ENCODE measurements around the gene ATP9B. TPM values are rescaled to one million over a fixed set of nuclear protein-coding genes. Genes with fewer than 3 reads are reported as not detected.

Gene ATP9B
- total RNA-seq, 2 experiments from 2014 or later = 61.9 to 63.5 TPM

- H3K9me3 Mint-ChIP-seq = no peaks in the 10 kb centered on the region
- intact Hi-C loops (cut with DNase I, micrococcal nuclease) = no loop called here
- Histone ChIP-seq H3K36me3 (ENCODE audit: insufficient read depth, low read length) (peaks cover 53% of the 10 kb centered on the region), H3K4me1 (ENCODE audit: insufficient read depth, low read length) (no peaks in the 10 kb centered on the region), H3K27me3 (ENCODE audit: control insufficient read depth in 1 of 2, insufficient read depth in 2 of 2, low read length in 2 of 2) (no peaks in the 10 kb centered on the region), H3K27ac (ENCODE audit: low read depth in 1 of 2, low read length in 2 of 2) (no peak overlapping the region), H3K4me3 (ENCODE audit: low read length) (no peak overlapping the region), H3K9me3 (ENCODE audit: control insufficient read depth in 1 of 2, insufficient read depth in 1 of 2, low read length in 2 of 2) (peaks cover 0 to 7% of the 10 kb centered on the region in 2 experiments)
- no peaks in the 10 kb centered on the region for H3K27me3 Mint-ChIP-seq
- H3K36me3 Mint-ChIP-seq (ENCODE audit: low read depth) = peaks cover 80% of the 10 kb centered on the region
- no peaks in the 10 kb centered on the region for H3K4me1 Mint-ChIP-seq (ENCODE audit: low read depth)
- DNase-seq (no peak), ATAC-seq (ENCODE audit: poor library complexity) (no peak)
- ChIA-PET CTCF (no interaction called here), POLR2A (no interaction called here)
- TF ChIP-seq CTCF (IDR thresholded peaks at IDR 0.05) = no peak
- no peak overlapping the region for H3K4me3 Mint-ChIP-seq
- no peak overlapping the region for H3K27ac Mint-ChIP-seq
These were observed 267.5 kb downstream of the ATP9B start for GRCh38 chr18:79336556-79337142.

GRCh38 chr18:79337184-79337583 lies 268.0 kb downstream of the ATP9B start:
- ATAC-seq (ENCODE audit: poor library complexity) (no peak), DNase-seq (no peak)
- Mint-ChIP-seq H3K27me3 (no peaks in the 10 kb centered on the region), H3K4me3 (no peak overlapping the region), H3K27ac (no peak overlapping the region), H3K4me1 (ENCODE audit: low read depth) (no peaks in the 10 kb centered on the region), H3K9me3 (no peaks in the 10 kb centered on the region), H3K36me3 (ENCODE audit: low read depth) (peaks cover 80% of the 10 kb centered on the region)
- ChIA-PET CTCF (no interaction called here), POLR2A (no interaction called here)
- no peak overlapping the region for H3K27ac ChIP-seq (ENCODE audit: low read depth in 1 of 2, low read length in 2 of 2)
- H3K36me3 ChIP-seq (ENCODE audit: insufficient read depth, low read length) = peaks cover 58% of the 10 kb centered on the region
- H3K4me1 ChIP-seq (ENCODE audit: insufficient read depth, low read length) = no peaks in the 10 kb centered on the region
- no peak for TF ChIP-seq CTCF (IDR thresholded peaks at IDR 0.05)
- intact Hi-C loops (cut with DNase I, micrococcal nuclease) = no loop called here
- no peak overlapping the region for H3K4me3 ChIP-seq (ENCODE audit: low read length)
- H3K9me3 ChIP-seq (ENCODE audit: control insufficient read depth in 1 of 2, insufficient read depth in 1 of 2, low read length in 2 of 2) = peaks cover 0 to 7% of the 10 kb centered on the region in 2 experiments
- no peaks in the 10 kb centered on the region for H3K27me3 ChIP-seq (ENCODE audit: control insufficient read depth in 1 of 2, insufficient read depth in 2 of 2, low read length in 2 of 2)

GRCh38 chr18:79337620-79338019 lies 268.4 kb downstream of the ATP9B start:
- no peak for DNase-seq
- intact Hi-C loops (cut with DNase I, micrococcal nuclease) = no loop called here
- no peaks in the 10 kb centered on the region for H3K27me3 ChIP-seq (ENCODE audit: control insufficient read depth in 1 of 2, insufficient read depth in 2 of 2, low read length in 2 of 2)
- no peak overlapping the region for H3K27ac Mint-ChIP-seq
- no peak overlapping the region for H3K4me3 ChIP-seq (ENCODE audit: low read length)
- no peaks in the 10 kb centered on the region for H3K4me1 Mint-ChIP-seq (ENCODE audit: low read depth)
- H3K9me3 ChIP-seq (ENCODE audit: control insufficient read depth in 1 of 2, insufficient read depth in 1 of 2, low read length in 2 of 2) = peaks cover 0 to 7% of the 10 kb centered on the region in 2 experiments
- ATAC-seq (ENCODE audit: poor library complexity) = no peak
- TF ChIP-seq CTCF (IDR thresholded peaks at IDR 0.05) = no peak
- ChIA-PET CTCF (no interaction called here), POLR2A (no interaction called here)
- no peak overlapping the region for H3K27ac ChIP-seq (ENCODE audit: low read depth in 1 of 2, low read length in 2 of 2)
- H3K27me3 Mint-ChIP-seq = no peaks in the 10 kb centered on the region
- peaks cover 57% of the 10 kb centered on the region for H3K36me3 ChIP-seq (ENCODE audit: insufficient read depth, low read length)
- peaks cover 76% of the 10 kb centered on the region for H3K36me3 Mint-ChIP-seq (ENCODE audit: low read depth)
- H3K9me3 Mint-ChIP-seq = no peaks in the 10 kb centered on the region
- H3K4me3 Mint-ChIP-seq = no peak overlapping the region
- H3K4me1 ChIP-seq (ENCODE audit: insufficient read depth, low read length) = no peaks in the 10 kb centered on the region

Data from CD4-positive, alpha-beta T cell (primary cell).